ENCODE results near the gene EYS.
"Not testable (repeated sequence)": the region's sequence is repeated elsewhere in the genome, so short reads cannot be mapped to it uniquely, and the experiment has no call there.

The EYS gene

DNA sequence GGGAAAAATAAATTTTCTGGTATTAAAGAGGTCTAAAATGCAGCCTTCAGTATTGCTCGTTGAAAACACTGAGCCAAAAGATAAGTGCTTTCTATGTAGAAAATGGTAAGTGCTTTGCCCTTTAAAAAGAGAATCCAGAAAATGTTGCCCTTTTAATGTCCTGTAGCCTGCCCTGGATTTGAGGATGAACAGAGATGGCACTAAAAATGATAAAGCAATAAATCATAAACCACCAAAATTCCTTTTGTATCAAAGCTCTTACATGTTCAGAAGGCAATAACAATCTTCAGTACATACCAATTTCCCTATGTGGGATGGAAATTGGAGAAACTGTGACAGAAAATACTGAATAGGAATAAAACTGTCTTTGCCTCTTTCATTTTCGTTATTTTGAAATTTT, 1665.7 kb downstream of the EYS start:
- DNase-seq (ENCODE audit: low spot score), result no peak

DNA sequence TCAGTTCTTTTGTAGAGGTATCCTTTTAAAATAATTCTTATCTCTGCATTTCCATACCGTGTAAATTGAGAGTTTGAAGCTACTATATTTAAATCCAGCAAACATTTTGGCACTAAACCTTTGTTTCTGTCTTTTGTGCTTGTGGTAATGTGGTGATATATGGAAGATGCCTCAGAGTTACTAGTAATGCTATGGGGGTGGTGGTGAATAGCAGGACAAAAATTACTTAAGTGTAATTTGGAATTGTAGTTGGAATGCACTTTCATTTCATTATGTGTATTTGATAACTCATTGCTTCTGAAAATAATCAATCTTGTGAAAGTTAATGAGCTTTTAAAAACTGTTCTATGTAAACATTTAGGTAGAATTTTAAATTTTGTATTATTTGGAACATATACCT, 1666.9 kb downstream of the EYS start:
- no peak for DNase-seq (ENCODE audit: low spot score)

DNA sequence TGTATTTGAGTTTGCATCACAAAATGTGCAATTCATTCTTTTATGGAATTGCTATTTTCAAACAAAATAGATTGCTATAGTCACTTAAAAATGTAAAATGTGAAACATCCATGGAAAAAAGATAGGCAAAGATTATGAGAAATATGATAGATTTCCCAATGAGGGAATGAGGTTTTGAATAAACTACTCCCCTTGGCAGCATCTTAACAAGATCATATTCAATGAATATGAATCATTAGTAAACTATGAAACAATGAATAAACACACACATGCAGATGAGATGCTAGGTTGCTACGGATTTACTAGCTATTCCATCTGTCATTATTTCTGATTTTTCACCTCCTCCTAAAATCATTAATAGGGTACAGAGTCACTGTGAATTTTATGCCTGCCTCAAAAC, 1669.6 kb downstream of the EYS start:
- DNase-seq (ENCODE audit: low spot score), result no peak

DNA sequence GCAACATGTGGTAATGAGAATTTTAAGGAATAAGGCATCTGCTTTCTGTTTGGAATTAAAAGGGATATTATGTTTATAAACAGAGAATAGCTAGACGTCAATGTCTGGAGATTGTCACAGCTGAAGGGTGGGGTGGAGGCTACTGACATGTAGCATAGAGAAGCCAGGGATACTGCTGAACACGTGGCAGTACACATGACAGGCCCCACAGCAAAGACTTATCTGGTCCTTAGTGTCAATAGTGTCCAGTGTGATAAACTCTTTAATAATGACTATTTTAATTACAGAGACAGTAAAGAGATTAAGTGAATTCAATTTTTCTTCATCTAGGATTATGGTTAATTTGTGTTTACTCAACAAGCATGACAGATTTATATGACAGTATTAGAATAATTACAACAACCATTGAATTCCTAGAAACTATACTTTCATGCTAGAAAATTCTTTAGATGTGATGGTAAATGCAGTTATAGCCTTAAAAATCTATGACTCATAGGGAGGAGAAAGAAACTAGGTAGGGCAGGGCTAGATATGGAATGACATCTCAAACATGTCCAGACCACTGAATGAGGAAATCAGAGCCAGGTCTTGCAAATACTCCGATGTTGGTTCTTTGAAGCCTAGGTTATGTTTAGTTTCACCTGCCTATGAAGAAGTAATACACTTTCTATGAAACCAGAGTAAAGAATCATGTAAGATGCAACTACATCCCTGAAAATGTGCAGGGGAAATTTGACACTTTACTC, 1671.9 kb downstream of the EYS start:
- DNase-seq (ENCODE audit: low spot score), result no peak

DNA sequence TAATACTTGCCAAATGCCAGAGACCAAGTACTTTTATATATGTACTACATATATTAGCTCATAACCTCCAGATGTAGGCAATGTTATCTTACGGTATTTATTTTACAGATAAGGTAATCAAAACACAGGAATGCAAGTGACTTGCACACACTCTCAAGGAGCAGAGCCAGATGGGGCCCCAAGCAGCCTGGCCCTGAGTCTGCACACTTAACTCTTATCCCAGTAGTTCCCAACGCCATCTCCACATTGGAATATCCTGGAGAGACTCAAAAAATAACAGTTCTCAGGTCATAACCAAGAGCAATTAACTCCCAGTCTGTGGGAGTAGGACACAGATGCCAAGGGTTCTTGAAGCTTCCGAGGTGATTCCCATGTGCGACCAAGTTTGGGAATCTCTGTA, 1672.7 kb downstream of the EYS start:
- no peak for DNase-seq (ENCODE audit: low spot score)

DNA sequence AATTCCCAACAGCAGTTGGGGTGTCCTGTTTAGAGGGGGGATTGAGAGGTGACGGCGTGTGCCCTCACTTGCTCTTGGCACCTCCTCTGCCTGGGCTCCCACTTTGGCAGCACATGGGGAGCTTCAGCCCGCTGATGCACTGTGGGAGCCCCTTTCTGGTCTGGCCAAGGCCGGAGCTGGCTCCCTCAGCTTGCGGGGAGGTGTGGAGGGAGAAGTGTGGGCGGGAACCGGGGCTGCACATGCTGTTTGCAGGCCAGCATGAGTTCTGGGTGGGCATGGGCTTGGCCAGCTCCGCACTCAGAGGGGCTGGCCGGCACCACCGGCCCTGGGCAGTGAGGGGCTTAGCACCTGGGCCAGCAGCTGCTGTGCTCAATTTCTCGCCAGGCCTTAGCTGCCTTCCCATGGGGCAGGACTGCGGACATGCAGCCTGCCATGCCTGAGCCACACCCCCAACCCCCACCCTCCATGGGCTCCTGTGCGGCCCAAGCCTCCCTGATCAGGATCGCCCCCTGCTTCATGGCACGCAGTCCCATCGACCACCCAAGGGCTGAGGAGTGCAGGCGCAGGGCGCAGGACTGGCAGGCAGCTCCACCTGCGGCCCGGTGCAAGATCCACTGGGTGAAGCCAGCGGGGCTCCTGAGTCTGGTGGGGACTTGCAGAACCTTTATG, 1675.9 kb downstream of the EYS start:
- not testable (repeated sequence) for DNase-seq (ENCODE audit: low spot score)

DNA sequence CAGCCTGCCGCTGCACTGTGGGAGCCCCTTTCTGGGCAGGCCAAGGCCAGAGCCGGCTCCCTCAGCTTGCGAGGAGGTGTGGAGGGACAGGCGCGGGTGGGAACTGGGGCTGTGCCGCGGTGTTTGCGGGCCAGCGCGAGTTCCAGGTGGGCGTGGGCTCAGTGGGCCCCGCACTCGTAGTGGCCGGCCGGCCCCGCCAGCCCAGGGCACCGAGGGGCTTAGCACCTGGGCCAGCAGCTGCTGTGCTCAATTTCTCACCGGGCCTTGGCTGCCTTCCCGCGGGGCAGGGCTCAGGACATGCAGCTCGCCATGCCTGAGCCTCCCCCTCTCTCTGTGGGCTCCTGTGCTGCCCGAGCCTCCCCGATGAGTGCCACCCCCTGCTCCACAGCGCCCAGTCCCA, 1683.3 kb downstream of the EYS start:
- DNase-seq (ENCODE audit: low spot score), result no peak

DNA sequence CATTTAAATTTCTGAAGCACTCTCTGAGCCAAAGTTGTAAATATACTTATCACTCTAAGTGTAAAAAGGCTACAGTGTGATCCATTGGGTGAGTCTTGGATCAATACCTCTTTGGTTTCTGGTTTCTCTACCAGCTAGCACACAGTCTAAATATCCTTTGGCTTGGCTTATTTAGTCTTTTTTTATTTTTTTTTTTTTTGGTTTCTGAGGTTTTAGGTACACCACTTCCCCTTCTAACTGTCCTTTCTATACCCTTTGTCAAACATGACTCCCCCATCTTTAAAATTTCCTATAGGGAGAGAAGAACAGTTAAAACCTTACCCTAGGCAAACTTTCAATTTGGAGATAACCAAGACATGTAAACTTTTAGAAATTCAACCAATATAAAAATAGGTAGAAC, 1692.4 kb downstream of the EYS start:
- no peak for DNase-seq (ENCODE audit: low spot score)

DNA sequence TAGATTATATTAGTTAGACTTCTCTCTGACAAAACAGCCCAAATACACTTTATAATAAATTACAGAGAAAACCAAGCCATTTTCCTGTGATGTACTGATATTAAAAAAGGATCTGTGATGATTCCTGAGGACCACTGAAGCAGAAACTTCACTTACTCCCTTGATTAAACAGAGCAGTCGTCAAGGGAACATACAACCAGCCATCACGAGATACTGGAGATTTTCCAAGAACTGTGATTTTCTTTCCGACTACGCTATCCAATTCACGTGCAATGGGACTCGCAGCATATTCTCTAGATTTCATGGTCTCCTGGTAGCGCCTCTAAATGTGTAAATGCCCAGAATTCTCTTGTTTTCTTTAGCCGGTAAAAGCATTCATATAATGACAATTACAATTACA, 1694.0 kb downstream of the EYS start:
- DNase-seq (ENCODE audit: low spot score), result no peak

DNA sequence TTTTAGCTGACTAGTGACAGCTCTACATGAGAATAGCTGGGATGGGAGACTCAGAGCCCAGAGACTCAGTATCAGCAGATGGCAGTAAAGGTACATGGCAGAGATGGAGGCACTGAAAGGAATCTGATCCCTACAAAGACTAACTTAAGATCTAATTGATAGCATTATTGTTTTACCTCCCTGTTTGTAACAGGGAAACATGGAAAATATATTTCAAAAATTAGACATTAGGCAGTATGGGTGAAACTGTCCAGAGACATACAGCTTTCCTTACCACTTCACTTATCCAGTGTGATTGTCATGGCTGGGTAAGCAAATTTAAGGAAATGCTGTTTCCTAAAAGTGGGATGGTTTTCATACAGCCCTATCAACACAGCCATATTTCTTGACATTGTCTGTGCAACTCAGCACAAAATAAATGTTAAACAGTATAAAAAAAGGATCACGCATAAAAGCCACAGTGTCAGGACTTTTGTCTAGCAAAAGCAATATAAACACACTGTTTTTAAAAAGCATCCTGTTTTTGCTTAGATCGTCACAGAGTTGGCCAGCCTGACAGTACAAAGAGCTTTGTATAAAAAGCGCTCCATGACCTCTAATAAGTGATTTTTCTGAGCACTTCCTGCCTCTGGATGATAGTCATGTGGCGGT, 1694.5 kb downstream of the EYS start:
- peak; percentile 49 for DNase-seq (ENCODE audit: low spot score)

DNA sequence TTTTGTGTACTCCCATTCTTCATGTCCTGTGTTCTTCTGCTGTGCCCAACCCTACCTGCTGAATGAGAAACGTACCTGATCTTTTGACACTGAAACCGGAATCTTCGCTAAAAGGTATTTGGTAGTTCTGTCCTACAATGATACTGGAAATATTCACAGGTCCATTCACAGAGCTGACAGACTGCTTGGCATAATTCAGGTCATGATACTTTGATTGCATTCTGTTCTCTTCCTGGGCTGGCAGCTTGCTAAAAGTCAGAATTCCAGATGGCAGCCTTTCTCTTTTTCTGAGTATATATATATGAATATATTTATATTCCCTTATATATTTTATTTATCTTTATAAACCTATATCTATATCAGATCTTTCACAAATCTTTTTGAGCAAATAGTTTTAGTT, 1696.4 kb downstream of the EYS start:
- DNase-seq (ENCODE audit: low spot score), result no peak

DNA sequence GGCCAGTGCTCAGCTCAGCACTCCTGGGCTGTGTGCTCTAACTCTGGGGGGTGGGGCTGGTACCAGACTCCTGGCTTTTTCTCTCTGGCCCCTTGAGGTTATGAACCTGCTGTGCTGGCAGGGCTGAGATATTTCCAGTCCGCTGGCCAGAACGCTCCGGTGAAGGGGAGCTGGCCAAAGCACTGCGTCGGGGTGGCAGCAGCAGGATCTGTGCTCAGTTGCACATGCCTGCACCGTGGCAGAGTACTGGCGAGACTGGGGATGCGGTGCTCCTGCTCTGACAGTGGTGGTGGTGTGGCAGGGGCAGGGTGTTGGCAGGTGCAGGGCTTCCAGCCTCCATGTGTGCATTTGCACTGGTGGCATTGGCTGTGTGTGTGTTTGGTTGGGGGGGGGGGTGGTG, 1697.0 kb downstream of the EYS start:
- no peak for DNase-seq (ENCODE audit: low spot score)

DNA sequence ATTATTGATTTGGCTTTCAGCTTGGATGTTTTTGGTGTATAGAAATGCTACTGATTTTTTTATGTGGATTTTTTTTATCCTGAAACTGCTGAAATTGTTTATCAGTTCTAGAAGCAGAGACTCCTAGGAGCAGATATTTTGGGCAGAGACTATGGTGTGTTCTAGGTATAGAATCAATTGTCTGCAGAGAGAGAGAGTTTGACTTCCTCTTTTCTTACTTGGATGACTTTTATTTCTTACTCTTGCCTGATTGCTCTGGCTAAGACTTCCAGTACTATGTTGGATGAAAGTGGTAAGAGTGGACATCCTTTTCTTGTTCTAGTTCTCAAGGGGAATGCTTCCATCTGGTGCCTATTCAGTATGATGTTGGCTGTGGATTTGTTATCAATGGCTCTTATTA, 1700.8 kb downstream of the EYS start:
- no peak for DNase-seq (ENCODE audit: low spot score)

DNA sequence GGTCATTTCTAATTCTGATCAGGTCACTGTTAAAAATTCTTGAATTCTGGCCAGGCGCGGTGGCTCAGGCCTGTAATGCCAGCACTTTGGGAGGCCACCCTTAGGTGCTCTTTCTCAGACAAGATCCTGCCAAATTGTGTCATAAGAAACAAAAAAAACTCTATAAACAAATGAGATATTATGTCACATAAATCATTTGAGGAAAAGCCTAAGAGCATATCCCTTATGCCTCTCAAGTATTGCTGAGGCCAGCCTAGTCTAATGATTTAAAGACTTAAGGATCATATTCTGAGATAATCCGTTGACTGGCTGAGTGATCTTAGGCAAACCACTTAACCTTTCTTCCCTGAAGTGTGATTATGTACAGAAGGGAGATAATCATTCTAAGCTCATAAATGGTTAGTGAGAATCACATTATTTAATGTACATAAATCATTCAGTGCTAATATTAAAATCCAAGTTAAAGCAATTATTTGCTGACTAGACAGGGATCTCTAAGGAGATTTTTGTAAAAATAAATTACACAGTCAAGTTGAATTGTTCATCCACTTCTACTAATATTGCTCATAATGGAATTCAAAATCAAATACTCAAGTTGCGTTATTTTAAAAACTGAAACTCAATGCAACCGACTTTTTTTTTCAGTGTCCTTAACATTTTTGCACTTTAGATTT, 1706.1 kb downstream of the EYS start:
- no peak for DNase-seq (ENCODE audit: low spot score)

DNA sequence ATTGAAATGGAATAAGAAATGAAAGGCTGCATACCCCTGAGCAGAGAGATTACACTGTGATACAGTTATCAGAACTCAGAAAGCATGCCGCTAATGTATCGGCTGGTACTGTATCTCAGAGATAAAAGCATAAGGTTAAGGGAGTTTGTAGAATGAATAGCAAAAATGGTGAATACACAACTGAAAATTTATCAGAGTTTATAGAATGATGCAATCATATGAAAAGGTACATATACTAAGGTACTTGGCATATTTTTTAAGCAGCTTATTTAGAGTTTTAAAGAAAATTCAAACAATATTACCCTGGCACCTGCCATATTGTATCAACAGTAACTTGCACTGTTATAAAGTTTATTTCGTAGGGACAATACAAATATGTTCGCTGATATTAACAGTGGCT, 1707.4 kb downstream of the EYS start:
- no peak for DNase-seq (ENCODE audit: low spot score)

DNA sequence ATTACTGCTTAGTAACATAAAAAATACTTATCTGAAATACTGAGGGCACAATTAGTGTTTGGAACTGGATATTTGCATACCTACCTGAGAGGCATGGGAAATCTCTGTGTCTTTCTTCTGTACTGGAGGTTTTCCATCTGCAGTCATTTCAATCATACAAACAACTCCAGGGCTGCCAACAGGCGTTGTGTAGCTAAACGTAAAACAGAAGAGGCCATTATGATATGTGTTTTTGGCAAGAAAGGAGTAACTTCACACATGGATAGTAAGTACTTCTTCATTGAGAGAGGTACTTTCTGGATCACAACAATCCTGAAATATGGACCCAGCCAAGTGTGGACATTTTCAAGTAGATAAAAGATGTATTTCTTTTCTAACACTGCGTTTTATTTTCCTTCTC, 1708.0 kb downstream of the EYS start:
- no peak for DNase-seq (ENCODE audit: low spot score)

DNA sequence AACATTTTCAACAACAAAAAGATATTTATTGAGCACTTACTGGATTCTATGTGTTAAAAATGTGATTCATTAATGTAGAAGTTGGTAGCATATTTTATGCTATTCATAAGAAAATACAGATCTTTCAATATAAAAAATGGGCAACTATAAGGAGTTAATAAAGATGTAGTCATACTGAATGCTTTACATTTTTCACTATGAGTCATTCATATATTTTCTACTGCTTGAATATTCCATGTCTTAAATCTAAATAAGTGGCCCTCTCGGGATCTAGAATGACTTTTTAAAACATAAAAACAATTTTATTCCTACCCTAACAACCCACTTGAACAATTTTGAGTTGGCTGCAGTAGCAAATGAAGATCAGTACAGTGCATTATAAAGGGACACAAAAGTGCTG, 1709.3 kb downstream of the EYS start:
- DNase-seq (ENCODE audit: low spot score), result no peak

DNA sequence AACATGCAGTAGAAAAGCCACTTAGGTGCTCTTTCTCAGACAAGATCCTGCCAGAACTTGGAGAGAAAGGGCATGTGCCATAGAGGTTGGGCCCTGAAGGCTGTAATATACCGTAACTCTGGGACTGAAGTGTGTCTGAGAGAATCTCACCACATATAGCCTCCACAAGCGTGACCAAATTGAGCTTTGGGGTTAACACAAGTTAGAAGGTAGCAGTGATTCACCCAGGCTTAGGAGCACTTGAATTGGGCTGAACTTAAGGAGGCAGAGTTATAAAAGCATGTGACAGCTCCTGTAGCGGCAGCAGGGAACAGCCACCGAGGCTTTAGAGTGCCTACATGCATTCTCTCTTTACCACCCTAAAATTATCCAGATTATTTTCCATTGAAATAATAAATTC, 1709.8 kb downstream of the EYS start:
- no peak for DNase-seq (ENCODE audit: low spot score)

DNA sequence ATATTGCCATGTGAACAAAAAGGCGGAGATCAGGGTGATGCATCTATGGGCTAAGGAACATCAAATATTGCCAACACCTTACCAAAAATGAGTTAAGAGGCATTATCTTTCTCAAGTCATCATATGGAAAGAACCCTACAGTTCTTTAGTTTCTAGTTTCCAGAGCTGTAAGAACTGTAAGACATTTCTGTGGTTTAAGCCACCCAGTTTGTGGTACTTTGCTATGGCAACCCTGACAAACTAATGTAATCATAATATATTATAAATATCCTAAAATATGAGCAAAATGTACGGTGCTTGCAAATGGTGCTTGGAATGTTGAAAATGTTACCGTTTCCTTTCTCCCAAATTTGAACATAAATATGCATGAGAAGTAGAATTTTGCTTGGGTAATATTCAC, 1721.8 kb downstream of the EYS start:
- DNase-seq (ENCODE audit: low spot score), result no peak

DNA sequence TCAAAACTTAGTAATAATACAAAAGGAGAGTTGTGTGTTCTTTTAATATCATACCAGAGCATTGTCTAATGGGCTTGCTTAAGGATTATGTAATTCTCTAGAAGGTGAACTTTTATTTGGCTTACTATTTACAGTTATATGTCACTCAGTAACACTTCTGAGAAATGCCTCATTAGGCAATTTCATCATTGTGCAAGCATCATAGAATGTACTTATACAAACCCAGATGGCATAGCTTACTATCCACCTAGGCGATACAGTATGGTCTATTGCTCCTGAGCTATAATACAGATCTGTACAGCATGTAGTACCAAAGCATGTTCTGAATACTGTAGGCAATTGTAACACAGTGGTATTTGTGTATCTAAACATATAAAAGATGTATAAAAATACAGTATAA, 1731.3 kb downstream of the EYS start:
- DNase-seq (ENCODE audit: low spot score), result no peak

DNA sequence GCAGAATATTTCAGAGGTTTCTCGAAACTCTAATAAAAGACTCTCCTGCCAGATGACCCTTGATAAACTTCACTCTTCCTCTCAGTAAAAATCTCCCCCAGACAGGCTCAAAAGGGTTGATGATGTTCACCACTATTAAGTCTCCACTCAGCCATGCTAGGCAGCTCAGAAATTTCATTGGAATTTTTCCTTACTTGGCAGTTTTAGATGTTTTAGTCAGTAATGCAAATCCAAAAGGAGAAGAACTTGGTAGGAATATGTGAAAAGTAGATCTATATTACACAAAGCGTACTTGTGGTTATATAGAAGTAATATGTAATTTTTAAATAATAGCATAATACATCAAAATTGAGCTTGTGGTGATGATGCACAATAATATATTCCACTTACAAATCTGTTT, 1738.4 kb downstream of the EYS start:
- no peak for DNase-seq (ENCODE audit: low spot score)

DNA sequence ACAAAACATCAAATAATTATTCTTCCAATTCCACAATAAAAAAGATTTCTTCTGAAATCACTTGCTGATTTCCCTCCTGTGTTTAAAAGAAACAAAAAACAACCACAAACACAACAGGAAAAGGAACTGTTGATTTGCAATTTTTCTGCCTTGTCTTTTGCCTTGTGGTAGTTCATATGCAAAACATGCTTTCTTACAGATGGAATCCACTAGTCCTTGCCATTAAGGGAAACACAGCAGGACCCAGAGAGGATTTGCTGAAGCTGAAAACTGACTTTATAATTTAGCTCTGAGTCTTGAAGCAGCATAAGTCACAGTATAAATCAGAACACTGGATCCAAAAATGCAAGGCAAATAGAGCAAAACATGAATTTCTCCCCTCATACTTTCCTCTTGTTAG, 1742.7 kb downstream of the EYS start:
- no peak for DNase-seq (ENCODE audit: low spot score)

DNA sequence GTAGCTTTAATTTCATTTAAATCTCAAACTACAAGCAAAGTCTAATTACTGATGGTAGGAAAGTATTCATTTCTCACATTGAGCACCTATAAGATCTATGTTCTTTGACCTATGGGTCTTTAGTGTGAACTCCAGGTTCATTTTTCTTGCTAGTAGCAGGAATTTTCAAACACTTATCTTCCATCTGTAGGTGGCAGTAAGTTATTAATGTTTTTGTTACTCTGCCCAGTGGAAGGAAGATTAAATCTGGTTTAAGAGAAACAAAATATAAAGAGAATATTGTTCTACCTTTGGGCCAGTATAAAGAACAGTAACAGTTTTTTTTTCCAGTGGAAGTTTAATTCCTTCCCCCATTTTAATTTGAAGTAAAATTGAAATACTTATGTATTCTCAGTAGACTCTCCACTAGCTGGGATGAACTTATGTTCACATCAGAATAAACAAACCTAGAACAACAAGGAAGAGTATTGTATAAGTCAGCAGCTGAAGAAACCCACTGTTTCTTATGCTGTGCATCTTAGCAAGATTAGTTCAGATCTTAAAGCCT, 1743.2 kb downstream of the EYS start:
- no peak for DNase-seq (ENCODE audit: low spot score)

Measured in putamen (tissue), 1 donor.